GM03348 (cell line): Measurements from ENCODE around the gene HIVEP1.

Experiments
- DNase-seq: peaks from one replicate; pipeline ENCODE4 v3.0.0; 2012; ENCODE audit warnings: low spot score

The HIVEP1 gene

GRCh38 chr6:12048609-12049008 lies 36.5 kb downstream of the HIVEP1 start:
- DNase-seq: no peak

GRCh38 chr6:12049165-12049564 lies 37.1 kb downstream of the HIVEP1 start:
- no peak for DNase-seq

DNA sequence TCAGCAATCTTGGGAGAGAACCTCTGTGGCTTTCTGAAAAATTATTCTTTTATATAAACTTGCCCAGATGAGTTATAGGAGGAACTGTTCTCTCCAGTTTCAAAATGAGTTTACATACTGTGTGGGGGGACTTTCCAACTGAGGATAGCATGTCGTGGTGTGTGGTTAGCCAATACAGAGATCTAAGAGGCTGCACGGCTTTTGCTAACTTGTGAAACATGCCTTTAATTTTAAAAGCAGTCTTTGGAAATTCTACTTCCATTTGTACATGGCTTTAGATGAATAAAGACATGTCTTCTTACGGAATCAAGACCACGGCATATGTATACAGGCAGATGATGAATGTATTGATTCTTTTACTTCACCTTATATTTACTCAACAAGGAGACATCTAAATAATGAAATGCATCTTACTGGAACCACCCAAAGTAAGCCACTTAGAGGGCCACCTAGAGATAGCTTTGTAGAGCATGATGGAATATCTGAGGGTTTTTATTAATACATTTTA lies 39.8 kb downstream of the HIVEP1 start:
- no peak for DNase-seq

- DNase-seq: no peak
Measured at GRCh38 chr6:12058172-12058961, 46.3 kb downstream of the HIVEP1 start.

- DNase-seq: no peak
Measured at GRCh38 chr6:12060780-12061609, 48.9 kb downstream of the HIVEP1 start.

GRCh38 chr6:12062605-12063004 lies 50.5 kb downstream of the HIVEP1 start:
- DNase-seq: no peak

GRCh38 chr6:12064131-12064530 lies 52.0 kb downstream of the HIVEP1 start:
- peak; percentile 64 for DNase-seq

GRCh38 chr6:12064538-12065071 lies 52.5 kb downstream of the HIVEP1 start:
- DNase-seq: no peak

GRCh38 chr6:12065321-12066140 lies 53.4 kb downstream of the HIVEP1 start:
- DNase-seq: no peak

DNA sequence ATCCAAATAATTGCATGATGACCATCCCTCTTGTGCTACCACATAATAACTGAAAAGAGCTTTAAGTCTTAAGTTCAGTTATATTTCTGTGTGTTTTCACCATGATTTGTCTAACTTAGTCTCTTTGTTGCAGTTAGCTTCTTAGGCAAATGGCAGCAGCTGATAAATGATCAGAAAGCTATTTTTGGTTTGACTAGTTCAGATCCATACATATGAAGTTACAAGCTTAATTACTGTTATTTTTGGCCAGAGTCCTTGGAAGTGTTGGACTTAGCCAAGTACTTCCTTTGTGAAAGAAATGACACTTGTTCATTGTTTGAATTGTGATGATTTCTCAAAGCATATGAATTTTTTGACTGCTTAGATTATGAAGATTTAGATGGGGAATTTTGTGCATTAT lies 54.2 kb downstream of the HIVEP1 start:
- DNase-seq: no peak

DNA sequence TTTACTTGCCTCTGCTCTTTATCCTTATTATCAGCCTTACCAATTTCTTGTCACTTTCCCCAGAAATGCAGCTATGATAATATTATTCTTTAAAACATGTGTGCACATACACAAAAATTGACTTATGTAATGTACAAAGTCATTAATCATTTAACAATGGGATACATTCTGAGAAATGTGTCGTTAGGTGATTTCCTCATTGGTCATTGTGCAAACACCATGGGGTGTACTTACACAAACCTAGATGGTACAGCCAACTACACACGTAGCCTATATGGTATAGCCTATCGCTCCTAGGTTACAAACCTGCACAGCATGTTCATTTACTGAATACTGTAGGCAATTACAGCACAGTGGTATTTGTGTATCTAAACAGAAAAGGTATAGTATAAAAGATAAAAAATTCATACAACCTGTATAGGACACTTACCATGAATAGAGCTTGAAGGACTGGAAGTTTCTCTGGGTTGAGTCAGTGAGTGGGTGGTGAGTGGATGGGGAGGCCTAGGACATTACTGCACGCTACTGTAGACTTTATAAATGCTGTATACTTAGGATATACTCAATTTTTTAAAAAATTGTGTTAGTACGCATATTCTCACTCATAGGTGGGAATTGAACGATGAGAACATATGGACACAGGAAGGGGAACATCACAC lies 56.9 kb downstream of the HIVEP1 start:
- no peak for DNase-seq

- DNase-seq: no peak
Measured at GRCh38 chr6:12069891-12070529, 57.9 kb downstream of the HIVEP1 start.

- no peak for DNase-seq
Measured at GRCh38 chr6:12071064-12071615, 59.0 kb downstream of the HIVEP1 start.

DNA sequence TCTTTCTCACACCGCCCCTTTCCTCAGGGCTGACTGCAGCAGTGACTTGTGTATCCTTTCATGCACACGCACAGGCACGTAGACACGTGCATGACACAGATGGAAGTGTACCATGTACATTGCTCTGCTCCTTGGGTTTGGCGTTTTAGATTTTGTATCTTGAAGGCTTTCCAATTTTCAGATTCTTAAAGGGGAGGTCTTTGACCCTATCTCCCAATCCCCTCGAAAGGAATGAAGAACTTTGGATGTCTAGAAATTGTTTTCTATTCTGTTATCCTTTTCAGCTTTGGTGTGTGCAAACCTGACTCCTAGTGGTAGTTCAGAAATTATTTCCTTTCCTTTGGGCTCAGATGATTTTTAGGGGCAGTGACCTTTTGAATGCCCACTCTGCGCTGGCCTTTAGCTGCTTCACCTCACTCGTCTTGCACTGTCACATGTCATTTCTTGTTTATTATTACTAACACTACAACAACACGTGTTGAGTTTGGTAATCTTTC lies 63.0 kb downstream of the HIVEP1 start:
- peak; percentile 17 for DNase-seq

GRCh38 chr6:12077021-12077710 lies 65.1 kb downstream of the HIVEP1 start:
- DNase-seq: no peak

DNA sequence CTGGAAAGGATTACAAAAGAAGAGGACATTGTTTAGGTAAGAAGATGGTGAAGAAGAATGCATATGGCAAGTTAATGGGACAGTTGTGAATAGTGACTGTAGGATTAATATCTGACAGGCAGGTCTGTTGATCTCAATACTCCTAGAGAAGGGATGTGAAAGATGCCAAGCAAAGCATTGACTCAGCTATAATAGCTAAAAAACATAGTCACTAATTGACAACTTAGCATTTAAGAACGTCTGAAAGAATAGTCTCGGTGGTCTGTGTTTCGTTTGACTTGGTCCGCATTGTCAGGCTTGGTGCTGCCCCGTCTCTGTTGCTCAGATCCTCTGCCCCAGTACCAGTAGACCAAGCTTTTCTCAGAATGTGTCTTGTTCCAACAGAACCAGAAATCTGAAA lies 65.9 kb downstream of the HIVEP1 start:
- no peak for DNase-seq

- DNase-seq: no peak
Measured at GRCh38 chr6:12081771-12082170, 69.7 kb downstream of the HIVEP1 start.

GRCh38 chr6:12082368-12082767 lies 70.3 kb downstream of the HIVEP1 start:
- no peak for DNase-seq

DNA sequence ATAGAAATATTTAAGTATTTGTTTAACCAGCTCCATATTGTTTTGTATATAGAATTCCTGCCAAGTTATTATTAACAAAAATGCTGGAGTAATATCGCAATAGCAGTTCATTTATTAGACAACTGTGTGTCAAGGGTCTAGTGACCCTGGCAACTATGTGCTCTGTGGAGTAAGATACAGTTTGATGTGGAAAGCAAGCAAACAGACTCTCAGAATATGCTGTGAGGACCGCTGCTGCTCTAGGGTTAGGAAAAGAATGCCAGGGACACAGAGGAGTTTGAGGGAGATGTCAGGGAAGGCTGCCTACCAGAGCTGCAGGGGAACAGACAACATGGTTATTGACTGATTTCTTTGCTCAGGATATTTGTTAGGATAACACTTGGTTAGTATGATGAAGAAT lies 71.2 kb downstream of the HIVEP1 start:
- DNase-seq: no peak

DNA sequence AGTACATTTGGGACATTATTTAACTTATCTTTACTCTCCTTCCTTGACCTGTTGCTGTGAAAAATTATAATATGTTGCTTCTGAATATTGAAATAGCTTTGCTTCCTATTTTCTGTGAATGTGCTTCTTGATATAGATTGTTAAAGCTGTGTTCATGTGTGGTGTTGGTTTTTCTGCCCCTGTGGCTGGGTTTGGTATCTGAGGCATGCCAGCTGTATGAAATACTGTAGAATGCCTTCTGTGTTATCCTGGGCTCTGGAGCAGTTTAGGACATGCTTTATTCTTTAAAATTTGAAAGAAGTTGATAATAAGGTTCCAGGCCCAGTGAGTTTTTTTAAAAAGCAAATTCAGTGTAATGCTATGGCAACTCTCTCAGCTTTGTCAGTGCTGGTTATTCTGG lies 71.7 kb downstream of the HIVEP1 start:
- DNase-seq: peak; percentile 22
